ENCODE data around the gene LEMD2.

DNA sequence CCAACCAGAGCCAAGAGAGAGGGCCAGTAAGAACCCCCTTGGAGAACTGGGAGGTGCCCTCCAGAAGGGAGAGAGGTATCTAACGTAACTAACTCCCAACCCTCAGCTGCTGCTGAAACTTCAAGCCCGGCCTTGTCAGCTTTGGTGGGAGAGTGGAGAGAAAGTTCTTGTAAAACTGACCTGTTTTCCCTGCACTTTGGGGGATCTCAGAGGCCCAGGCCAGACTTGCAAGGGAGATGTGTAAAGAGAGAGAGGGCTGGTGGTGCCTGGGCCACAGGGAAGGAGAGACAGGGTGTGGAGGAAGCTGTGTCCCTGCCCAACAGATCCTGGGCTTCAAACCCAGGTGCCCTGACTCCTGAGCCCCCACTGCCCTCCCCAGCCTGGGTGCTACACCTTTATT lies 24.9 kb downstream of the LEMD2 start:
- TF ChIP-seq GATA3 (IDR thresholded peaks at IDR 0.05; ENCODE audit: low read depth, low read length) (no peak), GATA2 (IDR thresholded peaks at IDR 0.05; ENCODE audit: low read depth, low read length) (no peak)

Data from SH-SY5Y (cell line).